ENCODE measurements around the gene P3R3URF. TPM values are rescaled to one million over a fixed set of nuclear protein-coding genes. Genes with fewer than 3 reads are reported as not detected.

P3R3URF gene
- total and polyA plus RNA-seq, 9 of the 15 experiments (the other 6 are each of a cell fraction or from before 2014, with no cell fraction given), result not detected

DNA sequence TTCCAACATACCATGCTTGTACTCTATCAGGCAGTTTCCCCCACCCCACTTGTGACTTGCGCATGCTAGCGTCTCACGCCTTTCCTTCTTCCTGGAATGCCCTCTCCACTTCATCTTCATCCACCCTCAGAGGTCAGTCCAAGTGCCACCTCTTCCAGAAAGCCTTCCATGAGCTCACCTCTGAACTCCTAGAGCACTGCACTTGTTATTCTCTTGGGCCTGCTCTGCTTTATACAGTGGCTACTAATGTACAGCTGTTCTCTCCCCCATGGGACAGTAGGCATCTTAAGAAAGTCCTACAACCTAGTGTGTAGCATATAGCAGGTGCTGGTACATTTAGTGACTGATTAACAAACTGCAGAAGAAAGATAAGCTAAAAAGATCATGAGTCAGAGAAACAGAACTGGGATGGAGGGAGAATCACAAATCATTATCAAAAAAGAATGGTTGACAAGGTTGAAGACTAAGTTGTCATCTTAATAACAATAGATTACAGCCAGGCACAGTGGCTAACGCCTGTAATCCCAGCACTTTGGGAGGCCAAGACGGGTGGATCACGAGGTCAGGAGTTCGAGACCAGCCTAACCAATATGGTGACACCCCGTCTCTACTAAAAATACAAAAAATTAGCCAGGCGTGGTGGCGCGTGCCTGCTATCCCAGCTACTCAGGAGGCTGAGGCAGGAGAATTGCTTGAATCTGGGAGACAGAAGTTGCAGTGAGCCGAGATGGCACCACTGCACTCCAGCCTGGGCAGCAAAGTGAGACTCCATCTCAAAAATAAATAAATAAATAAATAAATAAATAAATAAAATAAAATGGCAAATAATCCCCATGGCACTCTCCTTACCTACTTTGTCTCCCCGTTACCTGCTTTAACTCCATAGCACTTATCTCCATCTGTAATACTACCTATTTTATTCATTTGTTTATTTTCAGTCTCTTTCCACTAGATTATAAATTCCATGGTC lies 17.7 kb downstream of the P3R3URF start (continued):
- TF ChIP-seq SMARCC2 (IDR thresholded peaks at IDR 0.05; ENCODE audit: low read depth) (peak; percentile 99), CREM (IDR thresholded peaks at IDR 0.05; ENCODE audit: low read depth) (peak; percentile 76), HNRNPL (IDR thresholded peaks at IDR 0.05; ENCODE audit: low read depth, low read length) (no peak), HLTF (IDR thresholded peaks at IDR 0.05) (peak; percentile 92), RBM25 (IDR thresholded peaks at IDR 0.05; ENCODE audit: low read depth, low read length, severe bottlenecking) (peak; percentile 27), ZNF133 (CRISPR knock-in tag; IDR thresholded peaks at IDR 0.05) (no peak), KLF6 (CRISPR knock-in tag; IDR thresholded peaks at IDR 0.05; ENCODE audit: borderline replicate concordance) (no peak), NR2C2 (CRISPR knock-in tag; IDR thresholded peaks at IDR 0.05) (no peak), NR2C2 (tag; IDR thresholded peaks at IDR 0.05) (peak; percentile 75), ZNF584 (CRISPR knock-in tag; IDR thresholded peaks at IDR 0.05; ENCODE audit: low read depth) (peak; percentile 90), MED1 (CRISPR knock-in tag; IDR thresholded peaks at IDR 0.05; ENCODE audit: borderline replicate concordance) (no peak), MEF2A (IDR thresholded peaks at IDR 0.05; ENCODE audit: control insufficient read depth, low read depth, low read length) (peak; percentile 54; the same call in 1 of the 2 replicates), HMGN3 (IDR thresholded peaks at IDR 0.05; ENCODE audit: borderline replicate concordance, extremely low read depth, insufficient read length, low read depth, low read length) (peak; percentile 53), CCAR2 (IDR thresholded peaks at IDR 0.05; ENCODE audit: low read depth, low read length) (no peak), SP2 (IDR thresholded peaks at IDR 0.05; ENCODE audit: extremely low read depth, low read depth, low read length, poor library complexity, severe bottlenecking) (no peak), DDX20 (tag; IDR thresholded peaks at IDR 0.05; ENCODE audit: low read depth) (no peak), E2F3 (CRISPR knock-in tag; IDR thresholded peaks at IDR 0.05) (no peak), ZC3H8 (IDR thresholded peaks at IDR 0.05) (no peak), ZNF224 (CRISPR knock-in tag; IDR thresholded peaks at IDR 0.05) (no peak), ZNF184 (CRISPR knock-in tag; IDR thresholded peaks at IDR 0.05) (no peak), TFAM (CRISPR knock-in tag; conservative IDR thresholded peaks at IDR 0.05) (no peak), HCFC1 (IDR thresholded peaks at IDR 0.05; ENCODE audit: low read depth, low read length) (peak; percentile 34), PRMT5 (CRISPR knock-in tag; IDR thresholded peaks at IDR 0.05) (no peak), NCOA1 (IDR thresholded peaks at IDR 0.05; ENCODE audit: low read depth) (peak; percentile 93), THRAP3 (IDR thresholded peaks at IDR 0.05; ENCODE audit: borderline replicate concordance) (no peak; the same call in 1 of the 2 replicates), ZNF589 (CRISPR knock-in tag; IDR thresholded peaks at IDR 0.05; ENCODE audit: low read depth) (peak; percentile 98)
- TF ChIP-seq, protein P1, sequence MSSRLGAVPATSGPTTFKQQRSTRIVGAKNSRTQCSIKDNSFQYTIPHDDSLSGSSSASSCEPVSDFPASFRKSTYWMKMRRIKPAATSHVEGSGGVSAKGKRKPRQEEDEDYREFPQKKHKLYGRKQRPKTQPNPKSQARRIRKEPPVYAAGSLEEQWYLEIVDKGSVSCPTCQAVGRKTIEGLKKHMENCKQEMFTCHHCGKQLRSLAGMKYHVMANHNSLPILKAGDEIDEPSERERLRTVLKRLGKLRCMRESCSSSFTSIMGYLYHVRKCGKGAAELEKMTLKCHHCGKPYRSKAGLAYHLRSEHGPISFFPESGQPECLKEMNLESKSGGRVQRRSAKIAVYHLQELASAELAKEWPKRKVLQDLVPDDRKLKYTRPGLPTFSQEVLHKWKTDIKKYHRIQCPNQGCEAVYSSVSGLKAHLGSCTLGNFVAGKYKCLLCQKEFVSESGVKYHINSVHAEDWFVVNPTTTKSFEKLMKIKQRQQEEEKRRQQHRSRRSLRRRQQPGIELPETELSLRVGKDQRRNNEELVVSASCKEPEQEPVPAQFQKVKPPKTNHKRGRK (tag; IDR thresholded peaks at IDR 0.05), result no peak
- TF ChIP-seq, protein P2, sequence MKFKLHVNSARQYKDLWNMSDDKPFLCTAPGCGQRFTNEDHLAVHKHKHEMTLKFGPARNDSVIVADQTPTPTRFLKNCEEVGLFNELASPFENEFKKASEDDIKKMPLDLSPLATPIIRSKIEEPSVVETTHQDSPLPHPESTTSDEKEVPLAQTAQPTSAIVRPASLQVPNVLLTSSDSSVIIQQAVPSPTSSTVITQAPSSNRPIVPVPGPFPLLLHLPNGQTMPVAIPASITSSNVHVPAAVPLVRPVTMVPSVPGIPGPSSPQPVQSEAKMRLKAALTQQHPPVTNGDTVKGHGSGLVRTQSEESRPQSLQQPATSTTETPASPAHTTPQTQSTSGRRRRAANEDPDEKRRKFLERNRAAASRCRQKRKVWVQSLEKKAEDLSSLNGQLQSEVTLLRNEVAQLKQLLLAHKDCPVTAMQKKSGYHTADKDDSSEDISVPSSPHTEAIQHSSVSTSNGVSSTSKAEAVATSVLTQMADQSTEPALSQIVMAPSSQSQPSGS (CRISPR knock-in tag; IDR thresholded peaks at IDR 0.05), result no peak
